ENCODE results near the gene RCAN1.

Gene RCAN1

DNA sequence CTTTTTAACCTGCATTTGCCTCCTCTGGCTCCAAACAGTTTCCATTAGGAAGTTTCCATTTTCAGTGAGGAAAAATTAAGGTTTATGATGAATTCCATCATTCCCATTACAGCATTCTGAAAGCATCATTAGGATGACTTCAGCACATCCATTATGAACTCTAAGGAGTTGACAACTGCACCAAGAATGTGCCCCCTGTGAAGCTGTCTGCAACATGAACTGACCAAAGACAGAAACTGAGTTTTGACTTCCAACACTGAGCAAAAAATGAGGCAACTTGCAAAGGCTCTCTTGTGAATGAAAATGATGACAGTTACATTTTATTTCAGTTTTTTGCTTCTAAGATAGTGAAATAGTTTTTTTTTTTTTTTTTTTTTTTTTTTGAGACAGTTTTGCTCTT lies 84.7 kb downstream of the RCAN1 start:
- no peaks in the 10 kb centered on the region for H3K9me2 ChIP-seq (replicated peaks; ENCODE audit: control insufficient read depth, low read length)
- no peak overlapping the region for H3K27ac ChIP-seq (ENCODE audit: low read depth, low read length)
- no peak overlapping the region for H3K4me3 ChIP-seq (ENCODE audit: low read length)
- no peaks in the 10 kb centered on the region for H3K9me3 ChIP-seq (ENCODE audit: control insufficient read depth, insufficient read depth, low read length)
- no peaks in the 10 kb centered on the region for H4K20me1 ChIP-seq (ENCODE audit: control insufficient read depth, insufficient read depth, low read depth, low read length)
- peaks cover 13% of the 10 kb centered on the region for H3K27me3 ChIP-seq (ENCODE audit: control insufficient read depth, low read length)
- H3K79me2 ChIP-seq (ENCODE audit: control insufficient read depth, low read length): no peaks in the 10 kb centered on the region
- no peaks in the 10 kb centered on the region for H3F3A ChIP-seq (ENCODE audit: control insufficient read depth, insufficient read depth)
- no peaks in the 10 kb centered on the region for H3K4me1 ChIP-seq (ENCODE audit: control insufficient read depth, low read length)
- no peak overlapping the region for H3K4me2 ChIP-seq (ENCODE audit: low read length)
- TF ChIP-seq EZH2phosphoT487 (IDR thresholded peaks at IDR 0.05; ENCODE audit: borderline replicate concordance, low read length): no peak
- TF ChIP-seq, protein P1, sequence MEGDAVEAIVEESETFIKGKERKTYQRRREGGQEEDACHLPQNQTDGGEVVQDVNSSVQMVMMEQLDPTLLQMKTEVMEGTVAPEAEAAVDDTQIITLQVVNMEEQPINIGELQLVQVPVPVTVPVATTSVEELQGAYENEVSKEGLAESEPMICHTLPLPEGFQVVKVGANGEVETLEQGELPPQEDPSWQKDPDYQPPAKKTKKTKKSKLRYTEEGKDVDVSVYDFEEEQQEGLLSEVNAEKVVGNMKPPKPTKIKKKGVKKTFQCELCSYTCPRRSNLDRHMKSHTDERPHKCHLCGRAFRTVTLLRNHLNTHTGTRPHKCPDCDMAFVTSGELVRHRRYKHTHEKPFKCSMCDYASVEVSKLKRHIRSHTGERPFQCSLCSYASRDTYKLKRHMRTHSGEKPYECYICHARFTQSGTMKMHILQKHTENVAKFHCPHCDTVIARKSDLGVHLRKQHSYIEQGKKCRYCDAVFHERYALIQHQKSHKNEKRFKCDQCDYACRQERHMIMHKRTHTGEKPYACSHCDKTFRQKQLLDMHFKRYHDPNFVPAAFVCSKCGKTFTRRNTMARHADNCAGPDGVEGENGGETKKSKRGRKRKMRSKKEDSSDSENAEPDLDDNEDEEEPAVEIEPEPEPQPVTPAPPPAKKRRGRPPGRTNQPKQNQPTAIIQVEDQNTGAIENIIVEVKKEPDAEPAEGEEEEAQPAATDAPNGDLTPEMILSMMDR (IDR thresholded peaks at IDR 0.05; ENCODE audit: low read depth, low read length, poor library complexity, severe bottlenecking): no peak
- H3K36me3 ChIP-seq (ENCODE audit: control insufficient read depth, low read length): no peaks in the 10 kb centered on the region

DNA sequence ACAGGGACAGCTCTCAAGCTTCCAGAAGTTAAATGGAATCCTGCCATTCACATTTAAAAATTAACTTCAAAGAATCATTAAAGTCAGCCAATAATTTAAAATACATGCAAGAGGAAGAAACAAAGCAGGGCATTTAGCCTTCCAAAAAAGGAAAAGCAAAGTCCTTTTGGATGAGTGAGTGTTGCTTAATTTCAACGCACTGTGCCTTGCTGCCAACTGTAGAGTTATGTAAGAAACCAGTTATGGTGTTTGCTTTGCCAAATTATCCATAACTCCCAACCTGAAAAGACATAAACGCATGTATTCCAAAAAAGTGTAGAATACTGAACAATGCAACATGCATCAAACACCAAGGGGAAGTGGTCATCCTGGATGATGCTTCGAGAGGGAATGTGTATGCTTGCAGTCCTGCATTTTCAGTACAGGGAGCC lies 86.8 kb downstream of the RCAN1 start:
- H3K4me1 ChIP-seq (ENCODE audit: control insufficient read depth, low read length): no peaks in the 10 kb centered on the region
- no peaks in the 10 kb centered on the region for H3K36me3 ChIP-seq (ENCODE audit: control insufficient read depth, low read length)
- no peak overlapping the region for H3K4me2 ChIP-seq (ENCODE audit: low read length)
- no peaks in the 10 kb centered on the region for H3K9me2 ChIP-seq (replicated peaks; ENCODE audit: control insufficient read depth, low read length)
- no peaks in the 10 kb centered on the region for H4K20me1 ChIP-seq (ENCODE audit: control insufficient read depth, insufficient read depth, low read depth, low read length)
- H3K9me3 ChIP-seq (ENCODE audit: control insufficient read depth, insufficient read depth, low read length): no peaks in the 10 kb centered on the region
- peaks cover 13% of the 10 kb centered on the region for H3K27me3 ChIP-seq (ENCODE audit: control insufficient read depth, low read length)
- TF ChIP-seq, protein P1 (IDR thresholded peaks at IDR 0.05; ENCODE audit: low read depth, low read length, poor library complexity, severe bottlenecking): no peak
- TF ChIP-seq EZH2phosphoT487 (IDR thresholded peaks at IDR 0.05; ENCODE audit: borderline replicate concordance, low read length): no peak
- H3K79me2 ChIP-seq (ENCODE audit: control insufficient read depth, low read length): no peaks in the 10 kb centered on the region
- H3K4me3 ChIP-seq (ENCODE audit: low read length): no peak overlapping the region
- H3K27ac ChIP-seq (ENCODE audit: low read depth, low read length): no peak overlapping the region
- no peaks in the 10 kb centered on the region for H3F3A ChIP-seq (ENCODE audit: control insufficient read depth, insufficient read depth)

DNA sequence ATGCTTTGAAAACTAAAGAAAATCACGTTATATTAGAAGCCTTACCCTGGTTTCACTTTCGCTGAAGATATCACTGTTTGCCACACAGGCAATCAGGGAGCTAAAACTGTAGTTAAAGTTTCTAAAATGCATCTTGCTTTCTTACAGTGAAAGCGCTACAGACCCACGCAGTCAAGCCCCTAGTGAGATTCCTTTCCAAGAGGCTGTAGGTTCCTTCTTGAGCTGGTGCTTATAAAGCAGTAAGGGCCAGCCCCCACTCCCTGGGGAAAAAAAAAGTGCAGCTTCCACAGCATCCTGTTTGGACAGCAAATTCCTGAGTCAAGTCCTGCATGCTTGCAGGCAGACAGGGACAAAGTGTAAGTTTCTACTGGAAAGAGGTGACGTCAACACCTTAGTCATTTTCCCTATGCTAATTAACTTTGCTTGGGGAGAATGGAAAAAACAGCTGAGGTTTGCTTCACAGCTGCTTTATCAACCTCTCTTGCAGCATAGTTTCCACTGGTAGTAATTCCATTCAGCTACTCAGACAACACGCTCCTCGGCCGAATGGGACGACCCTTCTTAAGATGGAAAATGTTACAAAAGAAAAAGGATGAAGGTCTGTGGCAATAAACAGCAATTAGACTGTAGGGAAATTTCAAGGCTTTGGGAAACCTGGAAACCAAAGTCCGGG lies 88.2 kb downstream of the RCAN1 start:
- no peak for TF ChIP-seq EZH2phosphoT487 (IDR thresholded peaks at IDR 0.05; ENCODE audit: borderline replicate concordance, low read length)
- Histone ChIP-seq H4K20me1 (ENCODE audit: control insufficient read depth, insufficient read depth, low read depth, low read length) (no peaks in the 10 kb centered on the region), H3K9me3 (ENCODE audit: control insufficient read depth, insufficient read depth, low read length) (no peaks in the 10 kb centered on the region), H3K4me2 (ENCODE audit: low read length) (no peak overlapping the region), H3F3A (ENCODE audit: control insufficient read depth, insufficient read depth) (no peaks in the 10 kb centered on the region), H3K27me3 (ENCODE audit: control insufficient read depth, low read length) (peaks cover 13% of the 10 kb centered on the region), H3K79me2 (ENCODE audit: control insufficient read depth, low read length) (no peaks in the 10 kb centered on the region), H3K27ac (ENCODE audit: low read depth, low read length) (no peak overlapping the region), H3K9me2 (replicated peaks; ENCODE audit: control insufficient read depth, low read length) (no peaks in the 10 kb centered on the region), H3K36me3 (ENCODE audit: control insufficient read depth, low read length) (no peaks in the 10 kb centered on the region), H3K4me3 (ENCODE audit: low read length) (no peak overlapping the region), H3K4me1 (ENCODE audit: control insufficient read depth, low read length) (no peaks in the 10 kb centered on the region)

DNA sequence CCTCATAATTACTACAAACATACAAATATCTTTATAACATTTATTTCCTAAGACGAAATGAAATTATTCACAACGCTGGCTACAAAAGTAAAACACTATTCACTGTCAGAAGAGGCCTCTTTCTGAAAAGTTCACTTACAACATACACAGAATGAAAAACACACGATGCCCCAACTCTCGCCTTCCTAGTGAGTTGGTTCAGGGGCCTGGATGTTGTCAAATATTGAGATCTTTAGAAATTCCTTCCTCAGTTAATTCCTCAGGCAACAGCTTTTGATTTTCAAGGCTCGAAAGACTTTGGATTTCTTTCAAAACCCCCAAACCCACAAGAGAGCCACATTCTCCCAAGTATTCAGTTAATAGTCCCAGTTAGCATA lies 88.7 kb downstream of the RCAN1 start:
- Histone ChIP-seq H3K9me2 (replicated peaks; ENCODE audit: control insufficient read depth, low read length) (no peaks in the 10 kb centered on the region), H3K4me2 (ENCODE audit: low read length) (no peak overlapping the region), H3K27ac (ENCODE audit: low read depth, low read length) (no peak overlapping the region), H3K27me3 (ENCODE audit: control insufficient read depth, low read length) (peaks cover 13% of the 10 kb centered on the region), H3F3A (ENCODE audit: control insufficient read depth, insufficient read depth) (no peaks in the 10 kb centered on the region), H4K20me1 (ENCODE audit: control insufficient read depth, insufficient read depth, low read depth, low read length) (no peaks in the 10 kb centered on the region), H3K79me2 (ENCODE audit: control insufficient read depth, low read length) (no peaks in the 10 kb centered on the region), H3K4me3 (ENCODE audit: low read length) (no peak overlapping the region), H3K4me1 (ENCODE audit: control insufficient read depth, low read length) (no peaks in the 10 kb centered on the region), H3K36me3 (ENCODE audit: control insufficient read depth, low read length) (no peaks in the 10 kb centered on the region), H3K9me3 (ENCODE audit: control insufficient read depth, insufficient read depth, low read length) (no peaks in the 10 kb centered on the region)
- TF ChIP-seq, protein P1 (IDR thresholded peaks at IDR 0.05; ENCODE audit: low read depth, low read length, poor library complexity, severe bottlenecking): no peak
- TF ChIP-seq EZH2phosphoT487 (IDR thresholded peaks at IDR 0.05; ENCODE audit: borderline replicate concordance, low read length): no peak
